Endothelial cell (in vitro differentiated cells): ENCODE results near the gene LSM8. TPM values are rescaled to one million over a fixed set of nuclear protein-coding genes. Genes with fewer than 3 reads are reported as not detected.
A peak's percentile ranks its signal among the peaks of the same experiment; 100 is the strongest.

Experiments
- DNase-seq: peaks from one replicate; pipeline ENCODE4 v3.0.0; 2021; ENCODE audit warnings: low spot score
- H3K27ac Mint-ChIP-seq: one replicate; pipeline ENCODE4 v1.8.0; 2021; ENCODE audit warnings: mixed read lengths, inconsistent platforms; ENCODE audit not compliant: unreplicated experiment
- H3K27me3 Mint-ChIP-seq: one replicate; pipeline ENCODE4 v1.8.0; 2021; ENCODE audit warnings: mild to moderate bottlenecking, moderate library complexity, mixed read lengths, inconsistent platforms; ENCODE audit not compliant: unreplicated experiment
- H3K36me3 Mint-ChIP-seq: one replicate; pipeline ENCODE4 v1.8.0; 2021; ENCODE audit warnings: mild to moderate bottlenecking, low read depth, mixed read lengths, inconsistent platforms; ENCODE audit not compliant: unreplicated experiment
- H3K4me1 Mint-ChIP-seq: one replicate; pipeline ENCODE4 v1.8.0; 2021; ENCODE audit warnings: mild to moderate bottlenecking, mixed read lengths, inconsistent platforms; ENCODE audit not compliant: unreplicated experiment
- H3K4me3 Mint-ChIP-seq: one replicate; pipeline ENCODE4 v1.8.0; 2021; ENCODE audit warnings: mild to moderate bottlenecking, mixed read lengths, inconsistent platforms; ENCODE audit not compliant: unreplicated experiment
- H3K9me3 Mint-ChIP-seq: one replicate; pipeline ENCODE4 v1.8.0; 2021; ENCODE audit warnings: mixed read lengths, inconsistent platforms; ENCODE audit not compliant: unreplicated experiment
- total RNA-seq: library from RNA; stranded (reverse); fragmentation: NEBNext Ultra II Directional; extraction: Animal tissue kit (Norgen Biotek cat#: 25700); gene quantifications from one replicate; pipeline ENCODE4 v1.2.1, GENCODE V29; 2021; ENCODE audit not compliant: unreplicated experiment
- TF ChIP-seq, protein P1 (sequence below): fragments of 200-600 bp; sonication (generic); IDR thresholded peaks from one replicate; pipeline ENCODE4 v1.5.0; 2021; ENCODE audit warnings: antibody characterized with exemption; ENCODE audit not compliant: unreplicated experiment

Gene LSM8
- total RNA-seq, 1 donor from 2014 or later: 39.7 TPM

DNA sequence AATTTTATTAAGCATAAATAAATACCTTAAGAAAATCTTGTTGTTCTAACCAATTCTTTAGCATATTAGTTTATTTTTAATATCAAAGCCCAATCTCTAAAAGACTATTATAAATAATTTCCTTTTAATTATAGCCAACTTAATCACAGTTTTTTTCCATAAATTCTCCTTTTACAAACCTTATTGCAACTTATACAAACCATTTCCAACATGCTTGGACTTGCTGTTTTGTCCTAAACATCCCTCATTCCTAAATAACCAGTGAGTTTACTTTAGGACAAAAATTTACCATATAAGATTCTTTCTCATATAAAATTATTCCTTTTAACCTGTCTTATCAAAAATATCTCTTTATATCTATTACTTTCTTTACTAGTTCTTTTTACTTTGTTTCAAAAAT is 25.2 kb upstream of the LSM8 start:
- Mint-ChIP-seq H3K36me3 (no peaks in the 10 kb centered on the region), H3K9me3 (no peaks in the 10 kb centered on the region), H3K27me3 (no peaks in the 10 kb centered on the region), H3K4me1 (no peaks in the 10 kb centered on the region), H3K4me3 (no peak overlapping the region), H3K27ac (no peak overlapping the region)
- DNase-seq: no peak
- TF ChIP-seq, protein P1, sequence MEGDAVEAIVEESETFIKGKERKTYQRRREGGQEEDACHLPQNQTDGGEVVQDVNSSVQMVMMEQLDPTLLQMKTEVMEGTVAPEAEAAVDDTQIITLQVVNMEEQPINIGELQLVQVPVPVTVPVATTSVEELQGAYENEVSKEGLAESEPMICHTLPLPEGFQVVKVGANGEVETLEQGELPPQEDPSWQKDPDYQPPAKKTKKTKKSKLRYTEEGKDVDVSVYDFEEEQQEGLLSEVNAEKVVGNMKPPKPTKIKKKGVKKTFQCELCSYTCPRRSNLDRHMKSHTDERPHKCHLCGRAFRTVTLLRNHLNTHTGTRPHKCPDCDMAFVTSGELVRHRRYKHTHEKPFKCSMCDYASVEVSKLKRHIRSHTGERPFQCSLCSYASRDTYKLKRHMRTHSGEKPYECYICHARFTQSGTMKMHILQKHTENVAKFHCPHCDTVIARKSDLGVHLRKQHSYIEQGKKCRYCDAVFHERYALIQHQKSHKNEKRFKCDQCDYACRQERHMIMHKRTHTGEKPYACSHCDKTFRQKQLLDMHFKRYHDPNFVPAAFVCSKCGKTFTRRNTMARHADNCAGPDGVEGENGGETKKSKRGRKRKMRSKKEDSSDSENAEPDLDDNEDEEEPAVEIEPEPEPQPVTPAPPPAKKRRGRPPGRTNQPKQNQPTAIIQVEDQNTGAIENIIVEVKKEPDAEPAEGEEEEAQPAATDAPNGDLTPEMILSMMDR: no peak

- Mint-ChIP-seq H3K27ac (no peak overlapping the region), H3K9me3 (no peaks in the 10 kb centered on the region), H3K4me1 (no peaks in the 10 kb centered on the region), H3K4me3 (no peak overlapping the region), H3K27me3 (no peaks in the 10 kb centered on the region), H3K36me3 (no peaks in the 10 kb centered on the region)
- DNase-seq: no peak
- TF ChIP-seq, protein P1: no peak
Observed at GRCh38 chr7:118169146-118169545, 14.8 kb upstream of the LSM8 start.

- DNase-seq: no peak
- TF ChIP-seq, protein P1: no peak
- Mint-ChIP-seq H3K4me1 (no peaks in the 10 kb centered on the region), H3K27ac (no peak overlapping the region), H3K27me3 (no peaks in the 10 kb centered on the region), H3K9me3 (no peaks in the 10 kb centered on the region), H3K36me3 (no peaks in the 10 kb centered on the region), H3K4me3 (no peak overlapping the region)
Observed at GRCh38 chr7:118175740-118176139, 8.2 kb upstream of the LSM8 start.

- peaks cover 8% of the 10 kb centered on the region for H3K4me1 Mint-ChIP-seq
- no peak overlapping the region for H3K27ac Mint-ChIP-seq
- H3K9me3 Mint-ChIP-seq: no peaks in the 10 kb centered on the region
- H3K4me3 Mint-ChIP-seq: no peak overlapping the region
- TF ChIP-seq, protein P1: no peak
- DNase-seq: no peak
- H3K27me3 Mint-ChIP-seq: peaks cover 2% of the 10 kb centered on the region
- H3K36me3 Mint-ChIP-seq: peaks cover 9% of the 10 kb centered on the region
Observed at GRCh38 chr7:118179191-118179590, 4.8 kb upstream of the LSM8 start.

DNA sequence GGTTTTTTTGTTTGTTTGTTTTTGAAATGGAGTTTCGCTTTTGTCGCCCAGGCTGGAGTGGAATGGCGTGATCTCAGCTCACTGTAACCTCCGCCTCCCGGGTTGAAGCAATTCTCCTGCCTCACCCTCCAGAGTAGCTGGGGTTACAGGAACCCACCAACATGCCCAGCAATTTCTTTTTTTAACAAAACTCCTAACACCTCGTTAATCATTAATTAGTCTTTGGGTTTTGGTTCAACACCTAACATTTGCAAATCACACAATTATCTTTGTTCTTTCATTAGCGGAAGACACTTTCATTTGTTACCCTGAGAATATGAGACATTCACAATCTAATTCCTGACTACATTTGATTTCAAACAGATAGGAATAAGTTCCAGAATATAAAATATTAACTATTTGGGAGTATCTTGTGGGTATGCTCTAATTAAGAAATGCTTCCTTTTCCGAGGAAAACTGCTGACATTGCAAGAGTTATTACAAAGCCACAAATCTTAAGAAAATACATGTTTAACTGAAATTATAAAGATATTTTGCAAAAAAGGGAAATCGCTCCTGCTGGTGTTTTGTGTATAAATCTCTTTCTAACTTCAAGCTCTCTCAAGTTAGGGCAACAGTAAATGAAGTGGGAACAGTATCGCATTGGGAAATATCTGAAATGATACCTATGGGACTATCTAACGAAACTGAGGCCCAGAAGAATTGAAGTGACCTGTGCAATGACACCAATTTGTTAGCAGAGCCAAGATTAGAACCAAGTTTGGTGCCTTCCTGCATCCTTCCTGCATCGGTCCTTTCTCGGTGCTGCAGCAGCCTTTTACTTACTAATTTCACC is 1.2 kb upstream of the LSM8 start:
- DNase-seq: no peak
- TF ChIP-seq, protein P1: no peak
- Mint-ChIP-seq H3K9me3 (no peaks in the 10 kb centered on the region), H3K36me3 (peaks cover 11% of the 10 kb centered on the region), H3K4me3 (peak overlapping the region; percentile 98), H3K27me3 (peaks cover 2% of the 10 kb centered on the region), H3K4me1 (peaks cover 21% of the 10 kb centered on the region), H3K27ac (peak overlapping the region; percentile 99)
